GM19395 (cell line): ENCODE data around the gene ATG7.

Source experiments
- ATAC-seq: cut with Tn5 transposase; IDR thresholded peaks from one replicate; pipeline ENCODE4 v1.9.1; 2021; ENCODE audit warnings: mild to moderate bottlenecking, moderate library complexity; ENCODE audit not compliant: unreplicated experiment

ATG7 gene

GRCh38 chr3:11602886-11603527 lies 330.8 kb downstream of the ATG7 start:
- no peak for ATAC-seq

GRCh38 chr3:11603628-11604027 lies 331.4 kb downstream of the ATG7 start:
- no peak for ATAC-seq

DNA sequence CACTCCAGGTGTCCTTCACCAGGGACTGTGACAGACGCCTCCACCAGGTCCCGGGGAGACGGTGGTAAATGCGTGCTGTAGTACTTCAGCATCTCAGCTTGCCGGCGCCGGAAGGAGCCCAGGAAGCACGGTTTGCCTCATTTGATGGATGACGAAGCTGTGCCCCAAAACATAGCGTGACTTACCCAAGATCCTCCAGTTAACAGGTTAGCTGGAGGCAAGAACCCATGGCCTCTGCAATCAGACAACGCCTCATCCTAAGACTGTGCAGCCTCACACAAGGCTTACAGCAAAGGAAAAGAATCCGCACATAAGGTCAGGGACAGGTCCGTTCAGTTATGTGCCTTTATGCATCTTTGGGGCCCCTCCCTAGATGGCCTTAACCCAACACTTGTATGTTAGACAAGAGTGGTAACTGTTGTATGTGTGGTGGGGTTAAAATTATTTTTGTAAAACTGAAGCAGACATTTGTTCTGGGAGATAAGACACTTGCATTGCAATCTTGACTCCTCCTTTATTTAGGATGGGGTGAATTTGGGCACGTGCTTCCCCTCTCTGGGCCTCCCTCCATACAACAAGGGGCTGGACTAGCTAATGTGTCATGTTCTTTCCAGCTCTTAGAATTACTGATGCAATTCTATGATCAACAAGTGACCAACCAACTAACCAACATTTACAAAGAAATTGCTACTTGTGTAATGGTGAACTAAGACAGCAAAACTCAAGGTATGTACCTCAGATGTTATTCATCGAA lies 332.1 kb downstream of the ATG7 start:
- no peak for ATAC-seq

- ATAC-seq: no peak
Measured at GRCh38 chr3:11605398-11605797, 333.2 kb downstream of the ATG7 start.

DNA sequence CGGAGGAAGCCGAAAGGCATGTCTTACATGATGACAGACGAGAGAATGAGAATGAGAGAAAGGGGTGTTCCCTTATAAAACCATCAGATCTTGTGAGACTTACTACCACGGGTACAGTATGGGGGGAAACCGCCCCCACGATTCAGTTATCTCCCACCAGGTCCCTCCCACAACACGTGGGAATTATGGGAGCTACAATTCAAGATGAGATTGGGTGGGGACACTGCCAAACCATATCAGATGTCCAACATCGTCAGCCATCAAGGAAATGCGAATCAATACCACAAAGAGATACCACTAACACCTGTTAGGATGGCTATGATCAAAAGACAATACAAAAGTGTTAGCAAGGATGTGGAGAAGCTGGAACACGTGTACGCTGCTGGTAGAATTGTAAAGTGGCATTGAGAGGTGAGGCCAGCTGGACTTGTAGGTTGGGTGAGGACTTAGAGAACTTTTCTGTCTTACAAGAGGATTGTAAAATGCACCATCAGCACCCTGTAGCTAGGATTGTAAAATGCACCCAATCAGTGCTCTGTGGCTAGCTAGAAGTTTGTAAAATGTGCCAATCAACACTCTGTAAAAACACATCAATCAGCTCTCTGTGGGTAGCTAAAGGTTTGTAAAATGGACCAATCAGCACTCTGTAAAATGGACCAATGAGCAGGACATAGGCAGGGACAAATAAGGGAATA lies 334.0 kb downstream of the ATG7 start:
- no peak for ATAC-seq

- ATAC-seq: no peak
Measured at GRCh38 chr3:11606865-11607440, 334.8 kb downstream of the ATG7 start.
